Kidney tubule cell (primary cell): ENCODE measurements around the gene KRT13.
A peak's percentile ranks its signal among the peaks of the same experiment; 100 is the strongest.

ENCODE experiments used
- DNase-seq: peaks from one replicate; pipeline ENCODE4 v3.0.0-alpha.2; 2018; ENCODE audit warnings: low spot score

Gene KRT13

DNA sequence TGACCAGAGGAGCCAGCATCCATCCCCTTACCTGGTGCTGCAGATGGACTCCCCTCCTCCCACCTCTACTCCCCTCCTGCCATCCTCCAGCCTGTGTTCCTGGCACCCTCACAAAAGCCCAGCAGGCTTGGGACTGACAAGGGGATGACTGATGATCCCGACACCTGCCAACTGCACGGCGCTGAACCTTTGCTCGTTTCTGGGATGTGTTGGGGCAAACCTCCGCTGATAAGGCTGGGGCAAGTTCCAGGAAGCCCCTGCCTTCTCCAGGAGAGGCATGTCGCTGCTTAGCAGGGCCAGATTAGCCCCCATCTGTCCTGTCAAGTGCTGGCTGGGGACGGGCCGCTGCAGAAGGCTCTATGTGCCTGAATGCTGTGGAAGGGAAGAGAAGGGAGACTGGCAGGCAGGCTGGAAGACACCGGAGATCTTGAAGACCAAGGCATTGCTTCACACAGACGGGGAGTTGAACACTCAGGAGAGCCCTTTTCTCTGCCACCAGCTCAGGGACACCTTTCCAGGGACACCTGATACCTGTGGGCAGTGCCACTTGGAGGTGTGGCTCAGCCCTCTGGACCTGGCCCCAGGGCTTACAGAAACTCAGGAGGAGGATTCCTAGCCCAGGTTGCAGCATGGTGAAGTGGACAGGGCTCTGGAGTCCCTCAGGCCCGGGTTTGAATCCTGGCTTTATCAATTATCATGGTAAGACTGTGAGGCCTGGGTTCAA is 14.3 kb upstream of the KRT13 start:
- DNase-seq = peak; percentile 26

DNA sequence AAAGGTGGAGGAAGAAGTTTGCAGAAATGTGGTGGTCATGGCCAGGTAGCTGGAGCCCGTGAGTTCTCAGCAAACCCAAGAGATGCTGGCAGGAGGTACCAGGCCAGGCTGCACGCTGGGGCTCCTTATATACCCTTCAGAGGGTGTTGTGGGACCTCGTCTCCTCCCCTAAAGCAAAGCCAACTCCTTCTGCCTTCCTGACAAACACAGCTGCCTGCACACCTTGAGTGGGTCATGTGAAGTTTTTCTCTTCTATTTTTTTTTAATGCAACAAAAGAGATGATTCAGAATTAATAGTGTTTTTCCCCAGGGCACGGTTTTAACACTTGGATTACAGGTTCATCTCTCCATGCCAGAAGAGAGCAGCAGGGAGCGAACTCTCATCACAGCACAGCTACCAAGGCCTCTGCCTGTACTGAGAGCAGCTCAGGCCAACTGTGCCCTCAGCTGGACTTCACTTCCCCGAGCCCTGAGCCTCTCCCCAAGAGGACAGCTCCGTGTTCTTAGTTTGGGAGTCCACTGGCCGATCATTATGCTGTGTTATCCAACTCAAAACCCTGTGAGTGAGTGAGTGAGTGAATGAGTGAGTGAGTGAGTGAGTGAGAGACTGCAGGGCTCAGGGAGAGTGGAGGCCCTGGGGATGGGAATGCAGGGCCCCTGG is 13.5 kb upstream of the KRT13 start, which contains the start of gene KRT15:
KRT15 (minus strand) TSS at position 102 of the 661 bp plus-strand sequence; CDS start at position 39, 63 bp downstream.
- peak; percentile 29 for DNase-seq

DNA sequence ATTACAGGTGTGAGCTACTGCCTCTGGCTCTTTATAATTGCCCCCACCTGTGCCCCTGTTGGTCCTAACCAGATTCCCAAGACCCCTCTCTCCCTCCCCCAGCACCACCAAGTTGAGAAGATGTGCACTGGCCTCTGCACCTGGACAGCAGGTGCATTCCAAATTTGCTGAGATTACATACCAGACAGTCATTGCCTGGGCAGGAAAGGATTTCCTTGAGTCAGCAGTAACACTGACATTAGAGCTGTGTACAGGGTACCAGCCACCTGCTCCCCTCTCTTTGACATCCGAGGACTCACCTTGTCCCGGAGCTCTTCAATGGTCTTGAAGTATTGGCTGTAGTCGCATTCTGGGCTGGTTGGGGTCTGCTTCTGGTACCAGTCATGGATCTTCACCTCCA is 12.6 kb upstream of the KRT13 start:
- DNase-seq = peak; percentile 7

DNA sequence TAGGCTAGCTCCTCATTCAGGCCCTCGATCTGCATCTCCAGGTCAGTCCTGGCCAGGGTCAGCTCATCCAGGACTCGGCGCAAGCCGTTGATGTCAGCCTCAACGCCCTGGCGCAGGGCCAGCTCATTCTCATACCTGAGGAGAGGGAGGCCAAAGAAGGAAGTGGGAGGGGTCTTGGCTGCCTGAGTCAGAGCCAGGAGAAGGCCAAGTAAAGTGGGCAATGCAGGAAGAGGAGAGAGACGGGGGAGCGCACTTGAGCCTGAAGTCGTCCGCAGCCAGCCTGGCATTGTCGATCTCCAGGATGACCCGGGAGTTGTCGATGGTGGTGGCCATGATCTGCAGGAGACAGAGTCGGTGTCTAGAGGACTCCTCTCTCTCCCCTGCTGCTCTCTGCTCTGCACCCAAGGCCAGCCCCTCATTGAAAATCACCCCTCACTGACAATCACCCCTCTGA is 11.4 kb upstream of the KRT13 start:
- no peak for DNase-seq

DNA sequence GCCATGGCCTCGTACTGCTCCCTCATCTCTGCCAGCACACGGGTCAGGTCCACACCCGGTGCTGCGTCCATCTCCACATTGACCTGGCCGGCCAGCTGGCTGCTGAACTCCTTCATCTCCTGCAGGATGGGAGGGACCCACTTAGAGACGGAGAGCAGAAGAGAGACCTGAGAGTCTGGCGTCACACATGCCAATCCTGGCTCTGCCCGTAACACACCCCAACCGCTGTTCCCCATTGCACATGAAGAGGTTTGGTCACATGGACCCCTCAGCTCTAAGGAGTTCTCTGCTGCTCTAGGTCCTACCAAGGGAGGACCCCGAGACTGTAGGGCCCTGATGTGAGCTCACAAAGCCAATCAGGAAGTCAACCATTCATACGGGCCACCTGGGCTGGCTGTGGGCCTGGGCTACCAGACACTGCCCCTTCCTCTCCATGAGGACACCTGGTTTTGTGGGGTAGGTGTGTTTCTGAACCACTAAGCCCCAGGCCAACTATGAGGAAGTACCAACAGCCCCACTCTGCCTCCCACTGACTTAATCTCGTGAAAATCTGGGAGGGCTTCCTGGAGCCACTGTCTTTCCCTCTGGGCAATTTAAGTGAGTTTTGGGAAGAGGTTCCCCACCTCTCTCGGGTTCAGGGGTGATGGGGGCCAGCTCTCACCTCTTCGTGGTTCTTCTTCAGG is 10.9 kb upstream of the KRT13 start:
- DNase-seq = no peak

DNA sequence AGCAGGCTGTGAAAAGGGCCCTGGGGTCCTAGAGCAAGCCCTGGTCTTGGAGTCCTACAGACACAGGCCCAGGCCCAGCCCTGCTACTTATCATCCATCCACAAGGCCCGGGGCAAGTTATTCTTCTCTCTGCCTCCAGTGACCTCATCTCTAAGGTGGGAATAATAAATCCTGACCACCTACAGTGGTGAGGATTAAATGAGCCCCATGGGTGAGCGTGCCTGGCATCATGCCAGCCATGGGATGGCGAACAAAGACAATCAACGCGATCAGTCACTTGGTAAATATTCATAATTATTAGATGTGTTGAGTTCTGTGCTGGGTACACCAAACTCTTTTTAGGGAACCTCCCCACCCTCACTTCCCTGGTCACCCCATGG is 7.7 kb upstream of the KRT13 start:
- no peak for DNase-seq

DNA sequence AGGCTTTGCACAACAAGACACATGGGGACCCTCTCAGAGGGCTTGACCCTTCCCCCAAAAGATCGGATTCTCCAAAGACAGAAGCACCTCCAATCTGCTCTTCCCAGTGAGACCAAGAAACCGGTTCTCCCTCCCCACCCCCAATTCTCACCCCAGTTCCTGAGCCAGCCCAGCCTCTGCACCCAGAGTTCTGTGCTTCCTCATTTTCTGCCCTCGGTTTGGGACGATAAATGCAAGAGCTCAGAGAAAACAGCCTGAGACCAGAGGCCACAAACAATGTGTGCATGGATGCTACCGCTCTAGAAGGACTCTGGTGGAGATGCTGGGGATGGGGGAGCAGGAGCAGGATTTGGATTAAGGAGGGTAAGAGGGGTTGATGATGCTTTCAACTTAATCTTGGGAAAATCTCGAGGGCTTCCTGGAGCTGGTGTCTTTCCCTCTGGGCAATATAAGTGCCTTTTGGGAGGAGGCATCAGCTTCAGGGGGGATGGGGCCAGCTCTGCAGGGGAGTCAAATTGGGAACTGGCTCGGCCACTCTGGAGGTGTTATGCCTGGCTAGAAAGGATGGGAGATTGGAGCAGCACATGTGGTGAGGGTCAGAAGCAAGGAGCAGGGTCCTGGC is 7.2 kb upstream of the KRT13 start:
- DNase-seq = no peak

DNA sequence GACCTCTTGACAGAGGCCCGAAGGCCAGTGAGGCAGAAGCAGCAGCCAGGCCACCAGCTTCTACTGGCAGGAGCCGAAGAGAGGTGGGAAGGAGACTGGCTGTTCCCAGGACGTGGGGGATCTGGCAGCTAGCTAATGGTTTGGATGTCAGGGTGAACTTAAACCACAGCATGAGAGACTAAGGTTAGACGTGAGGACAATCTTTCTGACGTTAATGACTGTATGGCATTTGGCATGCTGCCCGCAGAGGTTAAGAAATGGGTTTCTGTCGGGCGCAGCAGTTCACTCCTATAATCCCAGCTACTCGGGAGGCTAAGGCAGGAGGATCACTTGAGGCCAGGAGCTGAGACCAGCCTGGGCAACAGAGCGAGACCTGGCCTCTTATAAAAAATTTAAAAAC is 6.3 kb upstream of the KRT13 start:
- DNase-seq = no peak

DNA sequence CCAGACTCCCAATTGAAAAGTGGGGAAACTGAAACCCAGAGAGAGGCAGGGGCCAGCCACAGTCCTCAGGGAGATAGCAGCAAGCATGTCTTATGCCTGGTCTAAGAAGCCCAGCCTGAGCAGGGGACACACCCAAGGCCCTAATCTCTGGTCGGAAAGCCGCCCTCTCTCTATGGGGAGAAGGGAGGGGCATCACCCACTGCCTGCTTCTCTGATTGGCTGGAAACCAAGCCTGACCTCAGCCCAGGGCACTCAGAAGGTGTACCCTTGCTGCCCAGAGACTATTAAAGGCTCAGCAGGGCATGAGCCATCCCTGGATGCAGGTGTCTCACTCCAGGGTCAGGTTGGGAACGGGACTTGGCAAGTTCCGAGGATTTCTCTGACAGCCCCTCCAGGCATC is 5.7 kb upstream of the KRT13 start:
- DNase-seq = no peak

DNA sequence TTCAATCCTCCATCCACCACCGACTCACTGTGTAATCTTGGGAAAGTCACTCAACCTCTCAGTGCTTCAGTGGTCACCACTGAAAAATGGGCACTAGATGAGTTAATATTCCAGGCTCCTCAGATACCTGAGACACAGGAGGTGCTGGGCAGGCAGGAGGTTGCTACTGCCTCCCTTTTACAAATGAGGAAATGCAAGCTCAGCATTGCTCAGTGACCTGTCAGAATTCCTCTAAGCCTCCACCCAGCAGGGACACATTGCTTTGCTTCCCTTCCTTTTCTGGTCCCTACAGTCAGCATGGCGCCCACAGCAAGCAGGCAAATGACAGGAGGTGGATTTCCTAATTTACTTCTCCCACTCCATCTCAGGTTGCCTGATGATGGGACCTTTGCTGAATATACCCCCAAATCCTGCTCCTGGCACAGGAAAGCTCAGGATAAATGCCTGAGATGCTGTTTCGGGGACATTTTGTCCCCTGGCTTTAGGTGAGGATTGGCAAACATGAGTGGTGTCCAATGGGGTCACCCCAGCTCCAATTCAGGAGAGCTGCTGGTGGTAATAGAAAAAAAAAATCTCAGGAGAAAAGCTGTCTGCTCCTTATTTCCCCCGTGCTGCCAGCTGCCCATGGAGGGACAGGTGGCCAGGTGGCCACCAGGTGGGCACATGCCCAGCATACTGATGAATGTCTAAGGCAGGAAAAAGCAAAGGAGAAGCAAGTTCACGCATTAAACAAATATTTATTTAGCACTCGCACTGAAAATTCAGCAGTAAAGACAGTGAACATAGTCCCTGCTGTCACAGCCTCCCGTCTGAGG is 5.0 kb upstream of the KRT13 start:
- DNase-seq = peak; percentile 80

DNA sequence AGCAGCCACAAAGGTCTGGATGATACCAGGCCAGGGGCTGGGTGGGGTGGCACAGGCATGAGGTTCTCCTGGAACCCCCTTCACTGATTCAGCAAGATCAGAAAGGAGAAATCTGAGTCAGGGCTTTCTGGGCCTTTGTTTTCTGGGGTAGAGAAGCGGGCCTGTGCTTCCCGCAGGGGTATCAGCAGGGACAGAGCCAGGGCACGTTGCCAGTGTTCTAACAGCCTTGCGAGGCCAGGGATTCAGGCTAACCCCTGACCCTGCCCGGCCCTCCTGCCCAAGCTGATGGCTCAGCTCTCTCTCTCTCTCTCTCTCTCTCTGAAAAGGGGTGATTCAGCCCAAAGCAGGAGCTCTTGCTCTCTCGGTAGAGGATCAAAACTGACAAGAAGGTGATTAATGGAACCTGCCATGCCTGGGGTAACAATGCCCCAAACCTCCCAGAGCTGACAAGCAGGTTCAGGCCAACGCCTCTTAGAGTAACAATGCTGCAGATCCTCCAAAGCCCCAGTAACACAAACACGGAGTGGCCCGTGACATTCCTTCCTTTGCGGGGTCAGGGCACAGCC is 2.0 kb upstream of the KRT13 start:
- DNase-seq = peak; percentile 9

DNA sequence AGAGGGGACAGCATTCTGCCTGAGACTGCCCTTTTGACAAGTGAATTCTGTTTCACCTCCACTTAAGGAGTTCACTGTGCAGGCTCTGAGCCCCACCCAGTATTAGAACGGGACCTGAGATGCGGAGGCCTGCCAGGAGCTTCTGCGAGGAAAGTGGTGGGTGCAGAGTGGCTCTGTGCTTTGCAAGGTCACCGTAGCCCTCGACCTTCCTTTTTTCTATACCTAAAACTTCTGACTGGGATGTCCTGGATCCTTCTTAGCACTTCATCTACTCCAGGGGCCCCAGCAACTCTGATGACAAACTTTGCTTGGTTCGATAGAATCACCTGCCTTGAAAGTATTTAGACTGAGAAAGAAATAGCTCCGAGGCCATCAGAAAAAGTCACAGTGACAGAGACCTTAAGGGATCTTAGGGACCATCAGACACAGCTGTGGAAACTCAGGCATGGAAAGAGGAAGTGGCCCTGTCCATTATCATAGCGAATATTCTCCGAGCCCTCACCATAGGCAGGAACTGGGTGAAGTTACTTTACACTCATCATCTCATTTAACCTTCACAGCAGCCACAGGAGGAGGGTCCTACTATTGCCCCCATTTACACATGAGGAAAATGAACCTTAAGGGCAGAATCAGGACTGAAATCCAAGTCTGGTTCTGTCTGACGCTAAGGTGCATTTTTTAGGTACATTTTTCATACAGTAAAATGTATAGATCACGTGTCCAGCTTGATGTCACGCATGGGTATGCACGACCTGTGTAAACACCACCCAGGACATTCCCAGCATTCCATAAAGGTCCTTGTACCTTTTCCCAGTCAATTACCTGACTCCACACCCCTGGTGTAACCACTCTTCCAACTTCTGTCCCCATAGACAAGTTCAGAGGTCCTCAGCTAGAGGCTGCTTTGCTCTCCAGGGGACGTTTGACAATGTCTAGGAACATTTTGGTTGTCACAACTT is 676 bp upstream of the KRT13 start:
- DNase-seq = peak; percentile 49

DNA sequence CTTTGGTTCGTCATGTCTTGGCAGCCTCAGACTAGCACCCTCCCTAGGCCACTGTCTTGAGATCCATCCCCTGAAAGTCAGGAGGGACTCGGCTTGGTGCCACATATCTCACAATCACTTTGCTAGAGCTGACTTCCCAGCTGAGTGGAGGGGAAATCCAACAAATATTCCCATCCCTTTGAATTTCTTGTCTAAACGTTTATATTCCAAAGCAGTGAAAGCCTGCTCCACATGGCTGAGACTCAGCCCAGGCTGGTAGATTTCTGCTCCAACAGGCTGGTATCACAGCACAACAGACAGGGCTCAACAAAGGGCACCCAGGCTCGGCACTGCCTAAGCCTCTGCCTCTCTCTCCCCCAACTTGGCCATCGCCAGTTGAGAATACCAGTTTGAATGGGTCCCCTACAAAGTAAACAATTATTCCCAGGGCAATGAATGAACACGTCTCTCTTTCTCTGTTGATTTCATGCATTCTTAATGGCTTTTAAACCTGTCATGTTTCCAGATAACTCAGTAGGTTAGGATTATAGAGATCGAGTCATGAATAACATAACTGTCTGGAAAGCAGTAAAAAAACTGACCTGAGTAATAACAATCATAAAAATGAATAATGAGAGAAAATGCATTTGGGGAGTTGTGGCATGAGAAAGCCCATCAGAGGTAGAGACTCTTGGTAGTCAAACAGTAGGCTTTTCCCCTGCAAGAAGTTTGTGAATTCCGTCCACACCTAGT is 1.0 kb downstream of the KRT13 start:
- no peak for DNase-seq

DNA sequence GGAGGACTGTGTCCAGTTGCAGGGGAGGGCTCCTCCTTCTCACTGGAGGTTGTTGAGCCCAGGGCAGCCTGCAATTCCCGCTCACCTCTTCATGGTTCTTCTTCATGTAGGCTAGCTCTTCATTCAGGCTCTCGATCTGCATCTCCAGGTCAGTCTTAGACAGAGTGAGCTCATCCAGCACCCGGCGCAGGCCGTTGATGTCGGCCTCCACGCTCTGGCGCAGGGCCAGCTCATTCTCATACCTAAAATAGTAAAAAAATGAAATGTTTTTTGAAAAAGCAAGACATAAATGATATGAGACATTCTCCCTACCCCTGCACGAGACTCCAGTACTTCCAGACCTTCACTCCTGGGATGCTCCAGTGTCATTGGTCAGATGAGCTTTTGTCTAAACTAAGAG is 2.2 kb downstream of the KRT13 start:
- DNase-seq = no peak

DNA sequence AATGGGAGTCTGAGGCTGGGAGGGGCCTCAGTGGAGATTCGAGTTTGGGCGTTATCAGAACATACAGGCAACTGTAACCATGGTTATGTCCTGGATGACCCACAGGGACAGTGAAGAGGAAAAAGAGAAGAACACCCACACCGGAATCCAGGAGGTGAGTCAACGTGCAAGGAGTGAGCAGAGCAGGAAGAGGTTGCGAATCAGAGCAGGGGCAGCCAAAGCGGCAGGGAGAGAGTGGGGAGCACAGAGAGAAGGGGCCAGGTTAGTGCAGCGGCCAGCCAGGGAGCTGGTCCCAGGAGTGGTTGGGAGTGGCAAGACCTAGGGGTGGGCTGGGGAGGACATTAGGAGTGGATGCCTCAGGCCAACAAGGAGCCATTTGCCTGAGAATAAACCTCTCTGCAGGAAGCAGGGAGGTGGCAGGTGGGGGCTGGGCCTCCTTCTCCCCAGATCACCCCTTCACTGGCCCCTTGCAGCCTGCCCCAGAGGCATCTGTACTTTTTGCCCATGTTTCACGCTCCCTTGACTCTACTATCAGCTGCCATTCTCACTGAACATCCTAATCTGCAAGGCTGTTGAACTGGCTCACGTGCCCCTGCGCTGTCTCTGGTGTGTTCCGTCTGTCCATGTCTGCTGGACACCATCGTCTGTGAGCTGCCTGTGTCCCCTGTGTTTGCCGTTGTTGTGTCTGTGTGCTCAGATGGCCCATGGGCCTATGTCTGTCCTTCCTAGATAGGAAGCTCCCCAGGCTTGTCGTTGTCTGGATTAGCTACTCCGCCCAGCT is 5.1 kb downstream of the KRT13 start:
- peak; percentile 95 for DNase-seq

DNA sequence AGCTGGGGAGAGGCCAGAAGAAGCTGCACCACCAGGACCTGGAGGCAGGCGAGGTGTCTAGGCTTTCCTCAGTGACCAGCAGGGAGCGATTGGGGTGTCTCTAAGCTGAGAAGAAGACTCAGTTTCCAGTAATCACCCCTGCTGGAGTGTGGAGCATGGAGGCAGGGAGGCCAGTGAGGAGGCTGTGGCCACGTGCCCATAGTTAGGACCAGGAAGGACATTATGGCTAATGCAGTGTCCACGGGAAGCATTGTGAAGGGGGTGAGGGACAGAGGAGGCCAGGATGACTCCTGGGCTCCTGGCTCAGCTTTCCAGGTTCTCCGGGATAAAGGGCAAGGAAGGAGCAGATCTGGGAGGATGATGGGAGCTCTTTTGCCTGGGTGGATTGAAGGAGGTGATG is 5.7 kb downstream of the KRT13 start:
- DNase-seq = no peak

DNA sequence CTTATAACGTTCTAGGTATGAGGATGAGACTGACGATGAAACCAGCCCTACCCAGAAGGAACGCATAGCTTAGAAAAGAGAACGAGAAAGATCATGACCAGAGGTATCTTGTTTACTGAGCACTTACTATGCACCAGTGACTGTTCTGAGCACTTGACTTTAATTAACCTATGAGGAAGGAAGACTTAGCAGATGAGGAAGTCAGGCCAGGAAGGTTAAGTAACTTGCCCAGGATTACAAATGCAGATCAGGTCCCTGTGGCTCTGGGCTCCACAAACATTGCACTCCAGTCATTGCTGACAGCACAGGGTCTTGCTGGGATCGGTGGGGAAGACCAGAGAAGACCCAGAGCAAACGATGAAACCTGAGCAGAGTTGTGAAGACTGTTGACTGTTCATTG is 7.1 kb downstream of the KRT13 start:
- peak; percentile 33 for DNase-seq

DNA sequence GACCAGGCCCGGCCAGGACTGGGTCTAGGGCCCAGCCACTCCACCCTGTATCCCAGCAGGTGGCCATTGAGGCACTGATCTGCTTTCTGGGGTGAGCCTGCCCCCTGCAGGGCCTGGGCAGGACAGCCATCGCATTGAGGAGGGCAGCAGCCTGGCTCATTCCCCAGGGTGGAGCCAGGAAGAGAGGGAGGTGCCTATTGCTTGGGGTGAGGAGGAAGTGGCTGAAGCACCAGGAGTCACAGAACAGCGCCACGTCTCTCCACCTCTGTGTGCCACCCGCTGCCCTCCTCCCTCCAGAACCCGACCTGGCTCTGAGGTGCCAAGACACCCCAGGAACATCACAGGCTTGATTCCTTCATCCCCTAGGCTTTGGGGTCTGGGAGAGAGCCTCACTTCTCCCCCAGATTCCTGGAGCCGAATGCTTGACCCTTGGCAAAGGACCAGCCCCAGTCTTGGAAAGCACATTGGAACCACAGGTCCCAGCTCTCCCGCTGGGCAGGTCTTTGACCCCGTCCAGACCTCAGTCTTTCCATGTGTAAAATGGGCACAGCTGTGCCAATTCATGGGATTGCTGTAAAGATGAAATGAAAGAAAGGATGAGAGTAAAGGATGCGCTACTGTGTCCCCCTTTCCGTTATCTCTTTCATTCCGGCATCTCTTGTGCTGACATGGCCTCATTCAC is 8.5 kb downstream of the KRT13 start:
- DNase-seq = peak; percentile 96
